Transverse colon (tissue), 4 donors: ENCODE data around the gene ABCA7.

Experiments used
- POLR2A ChIP-seq: fragments of 450-650 bp; IDR thresholded peaks from one replicate; pipeline ENCODE4 v1.6.1; 2016; ENCODE audit warnings: antibody characterized with exemption, mild to moderate bottlenecking, moderate library complexity
- POLR2AphosphoS5 ChIP-seq, 3 donors: sonication (generic); formaldehyde crosslinking; IDR thresholded peaks; one replicate each; pipeline ENCODE4 v1.6.1; 2016; ENCODE audit warnings: antibody characterized with exemption in 3 of 3
- TF ChIP-seq, protein P1 (sequence below), 5 experiments: fragments of 200-600 bp in 3 of 5; fragments of 450-650 bp in 2 of 5; sonication (generic) in 3 of 5; IDR thresholded peaks; 1 replicate in 2 of 5; 2 replicates in 3 of 5; pipeline ENCODE4 v1.5.1; 2016 to 2017; ENCODE audit warnings: antibody characterized with exemption in 5 of 5, inconsistent platforms in 3 of 5, mild to moderate bottlenecking in 2 of 5, moderate library complexity in 1 of 5

DNA sequence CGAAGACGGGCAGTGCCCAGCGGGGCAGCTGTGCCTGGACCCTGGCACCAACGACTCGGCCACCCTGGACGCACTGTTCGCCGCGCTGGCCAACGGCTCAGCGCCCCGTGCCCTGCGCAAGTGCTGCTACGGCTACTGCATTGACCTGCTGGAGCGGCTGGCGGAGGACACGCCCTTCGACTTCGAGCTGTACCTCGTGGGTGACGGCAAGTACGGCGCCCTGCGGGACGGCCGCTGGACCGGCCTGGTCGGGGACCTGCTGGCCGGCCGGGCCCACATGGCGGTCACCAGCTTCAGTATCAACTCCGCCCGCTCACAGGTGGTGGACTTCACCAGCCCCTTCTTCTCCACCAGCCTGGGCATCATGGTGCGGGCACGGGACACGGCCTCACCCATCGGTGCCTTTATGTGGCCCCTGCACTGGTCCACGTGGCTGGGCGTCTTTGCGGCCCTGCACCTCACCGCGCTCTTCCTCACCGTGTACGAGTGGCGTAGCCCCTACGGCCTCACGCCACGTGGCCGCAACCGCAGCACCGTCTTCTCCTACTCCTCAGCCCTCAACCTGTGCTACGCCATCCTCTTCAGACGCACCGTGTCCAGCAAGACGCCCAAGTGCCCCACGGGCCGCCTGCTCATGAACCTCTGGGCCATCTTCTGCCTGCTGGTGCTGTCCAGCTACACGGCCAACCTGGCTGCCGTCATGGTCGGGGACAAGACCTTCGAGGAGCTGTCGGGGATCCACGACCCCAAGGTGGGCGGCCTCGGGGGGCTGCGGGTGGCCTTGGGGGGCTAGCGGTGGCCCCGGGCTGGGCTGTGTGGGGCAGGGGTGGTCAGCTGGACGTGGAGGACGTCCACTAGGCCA, 34.9 kb upstream of the ABCA7 start:
- TF ChIP-seq POLR2AphosphoS5 (IDR thresholded peaks at IDR 0.05) (no peak), POLR2A (no peak)
- TF ChIP-seq, protein P1, sequence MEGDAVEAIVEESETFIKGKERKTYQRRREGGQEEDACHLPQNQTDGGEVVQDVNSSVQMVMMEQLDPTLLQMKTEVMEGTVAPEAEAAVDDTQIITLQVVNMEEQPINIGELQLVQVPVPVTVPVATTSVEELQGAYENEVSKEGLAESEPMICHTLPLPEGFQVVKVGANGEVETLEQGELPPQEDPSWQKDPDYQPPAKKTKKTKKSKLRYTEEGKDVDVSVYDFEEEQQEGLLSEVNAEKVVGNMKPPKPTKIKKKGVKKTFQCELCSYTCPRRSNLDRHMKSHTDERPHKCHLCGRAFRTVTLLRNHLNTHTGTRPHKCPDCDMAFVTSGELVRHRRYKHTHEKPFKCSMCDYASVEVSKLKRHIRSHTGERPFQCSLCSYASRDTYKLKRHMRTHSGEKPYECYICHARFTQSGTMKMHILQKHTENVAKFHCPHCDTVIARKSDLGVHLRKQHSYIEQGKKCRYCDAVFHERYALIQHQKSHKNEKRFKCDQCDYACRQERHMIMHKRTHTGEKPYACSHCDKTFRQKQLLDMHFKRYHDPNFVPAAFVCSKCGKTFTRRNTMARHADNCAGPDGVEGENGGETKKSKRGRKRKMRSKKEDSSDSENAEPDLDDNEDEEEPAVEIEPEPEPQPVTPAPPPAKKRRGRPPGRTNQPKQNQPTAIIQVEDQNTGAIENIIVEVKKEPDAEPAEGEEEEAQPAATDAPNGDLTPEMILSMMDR (IDR thresholded peaks at IDR 0.05), result no peak
